Measurements from ENCODE around the gene CFAP54. TPM values are rescaled to one million over a fixed set of nuclear protein-coding genes. Genes with fewer than 3 reads are reported as not detected.
"Not testable (repeated sequence)": the region's sequence is repeated elsewhere in the genome, so short reads cannot be mapped to it uniquely, and the experiment has no call there.

Gene CFAP54
- total RNA-seq, 4 donors from 2014 or later = 3.0 to 5.4 (median 4.1) TPM

DNA sequence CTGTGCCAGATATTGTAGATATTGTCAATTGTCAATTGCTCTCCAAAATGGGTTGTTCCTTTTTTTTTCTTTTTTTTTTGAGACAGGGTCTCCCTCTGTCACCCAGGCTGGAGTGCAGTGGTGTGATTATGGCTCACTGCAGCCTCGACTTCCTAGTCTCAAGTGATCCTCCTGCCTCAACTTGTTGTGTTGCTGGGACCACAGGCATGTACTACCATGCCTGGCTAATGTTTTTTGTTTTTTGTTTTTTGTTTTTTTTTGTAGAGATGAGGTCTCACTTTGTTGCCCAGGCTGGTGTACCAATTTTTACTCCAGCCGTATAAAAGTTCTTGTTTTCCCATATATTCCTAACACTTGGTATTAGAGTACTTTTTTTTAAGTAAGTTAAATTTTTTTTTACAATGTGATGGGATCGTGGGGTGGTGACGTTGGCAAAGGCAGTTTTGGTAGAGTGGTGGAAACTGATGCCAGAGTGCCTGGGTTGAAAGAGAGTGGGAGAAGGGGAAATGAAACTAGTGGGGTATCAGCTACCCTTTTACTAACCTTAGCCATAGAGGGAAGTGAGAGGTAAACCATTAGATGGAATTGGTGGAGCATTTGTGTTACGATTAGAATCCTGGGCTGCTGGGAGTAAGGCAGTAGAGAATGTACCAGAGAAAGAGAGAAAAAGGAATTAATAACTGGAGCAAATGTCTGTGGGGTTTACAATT is 33.0 kb upstream of the CFAP54 start:
- no peak for DNase-seq
- intact Hi-C loops (cut with DNase I) = no loop called here
- Histone ChIP-seq H3K4me1 (no peaks in the 10 kb centered on the region), H3K27me3 (no peaks in the 10 kb centered on the region), H3K4me3 (replicated peaks in 1 of 3) (no peak overlapping the region), H3K36me3 (no peaks in the 10 kb centered on the region), H3K9me3 (no peaks in the 10 kb centered on the region), H3K27ac (no peak overlapping the region)
- TF ChIP-seq, protein P1, sequence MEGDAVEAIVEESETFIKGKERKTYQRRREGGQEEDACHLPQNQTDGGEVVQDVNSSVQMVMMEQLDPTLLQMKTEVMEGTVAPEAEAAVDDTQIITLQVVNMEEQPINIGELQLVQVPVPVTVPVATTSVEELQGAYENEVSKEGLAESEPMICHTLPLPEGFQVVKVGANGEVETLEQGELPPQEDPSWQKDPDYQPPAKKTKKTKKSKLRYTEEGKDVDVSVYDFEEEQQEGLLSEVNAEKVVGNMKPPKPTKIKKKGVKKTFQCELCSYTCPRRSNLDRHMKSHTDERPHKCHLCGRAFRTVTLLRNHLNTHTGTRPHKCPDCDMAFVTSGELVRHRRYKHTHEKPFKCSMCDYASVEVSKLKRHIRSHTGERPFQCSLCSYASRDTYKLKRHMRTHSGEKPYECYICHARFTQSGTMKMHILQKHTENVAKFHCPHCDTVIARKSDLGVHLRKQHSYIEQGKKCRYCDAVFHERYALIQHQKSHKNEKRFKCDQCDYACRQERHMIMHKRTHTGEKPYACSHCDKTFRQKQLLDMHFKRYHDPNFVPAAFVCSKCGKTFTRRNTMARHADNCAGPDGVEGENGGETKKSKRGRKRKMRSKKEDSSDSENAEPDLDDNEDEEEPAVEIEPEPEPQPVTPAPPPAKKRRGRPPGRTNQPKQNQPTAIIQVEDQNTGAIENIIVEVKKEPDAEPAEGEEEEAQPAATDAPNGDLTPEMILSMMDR (IDR thresholded peaks at IDR 0.05) = no peak
- TF ChIP-seq POLR2A (IDR thresholded peaks at IDR 0.05) = no peak
- whole genome bisulfite sequencing, 2 donors = 87 to 94% methylated on average over 5 of the region's 5 CpGs

DNA sequence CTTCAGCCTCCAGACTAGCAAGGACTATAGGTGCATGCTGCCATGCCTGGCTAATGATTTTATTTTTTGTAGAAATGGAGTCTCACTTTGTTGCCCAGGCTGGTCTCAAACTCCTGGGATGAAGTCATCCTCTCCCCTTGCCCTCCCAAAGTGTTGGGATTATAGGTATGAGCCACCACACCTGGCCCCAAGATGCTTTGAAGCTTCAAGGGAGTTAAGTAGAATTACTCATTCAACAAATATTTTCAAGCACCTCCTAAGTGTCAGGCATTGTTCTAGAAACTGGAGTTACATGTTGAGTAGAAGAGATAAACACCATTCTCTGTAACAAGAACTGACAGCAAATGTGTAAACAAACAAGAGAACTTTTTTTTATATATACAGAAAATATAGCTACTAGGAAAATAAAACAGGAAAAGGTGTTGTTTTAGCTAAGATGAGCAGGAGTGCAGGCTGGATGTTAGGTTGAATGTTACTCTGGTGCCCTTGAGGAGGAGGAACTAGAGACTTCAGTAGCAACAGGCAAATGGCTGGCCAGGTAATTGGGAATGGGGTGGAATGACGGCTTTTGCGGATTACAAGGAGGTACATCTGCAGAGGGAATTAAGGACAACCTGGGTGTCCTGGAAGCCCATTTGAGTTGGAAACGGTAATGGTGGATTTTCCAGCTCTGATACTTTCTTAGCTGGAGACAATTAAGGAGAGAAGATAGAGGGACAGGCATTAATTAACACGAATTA is 32.0 kb upstream of the CFAP54 start:
- H3K4me1 ChIP-seq = no peaks in the 10 kb centered on the region
- no peaks in the 10 kb centered on the region for H3K36me3 ChIP-seq
- TF ChIP-seq, protein P1 (IDR thresholded peaks at IDR 0.05) = no peak
- TF ChIP-seq POLR2A (IDR thresholded peaks at IDR 0.05) = no peak
- H3K27ac ChIP-seq = no peak overlapping the region
- no peak for DNase-seq
- H3K4me3 ChIP-seq (replicated peaks in 1 of 3) = no peak overlapping the region
- no peaks in the 10 kb centered on the region for H3K9me3 ChIP-seq
- H3K27me3 ChIP-seq = no peaks in the 10 kb centered on the region
- intact Hi-C loops (cut with DNase I) = no loop called here
- 88% methylated on average over 4 of the region's 4 CpGs for WGBS, 2 donors

DNA sequence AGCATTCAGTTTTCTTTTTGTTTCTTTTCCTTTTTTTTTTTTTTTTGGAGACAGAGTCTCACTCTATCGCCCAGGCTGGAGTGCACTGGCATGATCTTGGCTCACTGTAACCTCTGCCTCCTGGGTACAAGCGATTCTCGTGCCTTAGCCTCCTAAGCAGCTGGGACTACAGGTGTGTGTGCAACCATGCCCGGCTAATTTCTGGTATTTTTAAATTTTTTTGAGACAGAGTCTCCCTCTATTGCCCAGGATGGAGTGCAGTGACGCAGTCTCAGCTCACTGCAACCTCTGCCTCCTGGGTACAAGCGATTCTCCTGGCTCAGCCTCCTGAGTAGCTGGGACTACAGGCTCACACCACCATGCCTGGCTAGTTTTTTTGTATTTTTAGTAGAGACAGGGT is 30.1 kb upstream of the CFAP54 start:
- H3K9me3 ChIP-seq; intact Hi-C loops (cut with DNase I); H3K27ac ChIP-seq; DNase-seq; H3K36me3 ChIP-seq; H3K4me1 ChIP-seq; H3K4me3 ChIP-seq (replicated peaks in 1 of 3); H3K27me3 ChIP-seq: not testable (repeated sequence)
- 91 to 93% methylated on average over 6 of the region's 6 CpGs for WGBS, 2 donors

DNA sequence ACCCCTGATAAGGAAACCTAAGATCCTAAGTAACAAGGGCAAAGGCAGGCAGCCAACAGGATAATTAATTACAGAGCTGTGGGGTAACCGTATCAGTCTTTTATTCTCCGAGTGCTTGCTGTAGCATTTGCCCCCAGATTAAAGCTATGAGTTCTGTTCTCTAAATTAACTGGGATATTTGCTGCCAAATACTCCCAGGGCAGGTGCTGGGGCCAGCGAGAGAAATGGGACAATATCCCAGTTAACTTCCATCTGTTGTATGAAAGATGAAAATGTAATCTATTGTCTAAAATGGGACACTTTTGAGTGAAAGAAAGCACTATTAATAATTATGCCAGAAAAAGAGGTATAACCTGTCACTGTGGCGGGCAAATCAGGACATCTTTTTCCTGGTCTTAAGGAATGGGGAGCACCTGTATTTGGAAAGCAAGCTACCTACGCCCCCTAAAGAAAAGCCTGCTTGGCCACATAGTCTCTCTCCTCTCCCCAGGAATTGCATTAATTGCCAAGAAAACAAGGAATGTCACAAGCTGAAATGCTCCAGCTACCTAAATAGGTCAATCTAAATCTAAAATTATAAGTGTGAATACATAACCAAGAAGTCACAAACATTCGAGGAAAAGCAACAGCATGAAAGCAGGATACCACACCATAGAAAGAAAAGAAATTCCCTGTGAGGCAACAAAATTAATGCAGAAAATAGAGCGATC is 26.7 kb upstream of the CFAP54 start:
- TF ChIP-seq, protein P1 (IDR thresholded peaks at IDR 0.05) = no peak
- no peak for TF ChIP-seq POLR2A (IDR thresholded peaks at IDR 0.05)
- Histone ChIP-seq H3K9me3 (no peaks in the 10 kb centered on the region), H3K27ac (no peak overlapping the region), H3K4me1 (peaks cover 0 to 10% of the 10 kb centered on the region in 2 donors), H3K36me3 (no peaks in the 10 kb centered on the region), H3K4me3 (replicated peaks in 1 of 3) (no peak overlapping the region), H3K27me3 (no peaks in the 10 kb centered on the region)
- WGBS, 2 donors = 85 to 87% methylated on average over 7 of the region's 7 CpGs
- intact Hi-C loops (cut with DNase I) = no loop called here
- no peak for DNase-seq

DNA sequence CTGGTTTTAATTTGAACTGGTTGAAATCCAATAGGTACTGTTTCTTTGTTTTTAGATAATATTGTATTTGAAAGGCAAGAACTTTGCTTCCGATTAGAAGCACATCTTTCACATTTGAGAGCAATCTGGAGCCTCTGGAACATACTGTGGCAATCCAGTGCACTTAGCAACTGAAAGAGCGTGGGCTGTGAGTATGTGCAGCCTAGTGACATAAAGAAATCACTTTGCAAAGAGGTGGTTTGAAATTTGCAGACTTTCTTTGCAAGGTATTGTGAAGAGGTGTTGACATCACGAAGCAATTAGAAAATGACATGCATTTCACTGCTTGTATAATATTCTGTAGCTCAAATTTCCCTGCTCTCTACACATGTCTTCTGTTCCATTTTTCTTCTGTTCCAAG is 23.5 kb upstream of the CFAP54 start:
- WGBS, 2 donors = 88 to 91% methylated on average over 3 of the region's 3 CpGs
- intact Hi-C loops (cut with DNase I) = no loop called here
- H3K27ac ChIP-seq = no peak overlapping the region
- H3K4me3 ChIP-seq (replicated peaks in 1 of 3) = no peak overlapping the region
- no peaks in the 10 kb centered on the region for H3K9me3 ChIP-seq
- DNase-seq = no peak
- H3K4me1 ChIP-seq = peaks cover 0 to 10% of the 10 kb centered on the region in 2 donors
- H3K36me3 ChIP-seq = no peaks in the 10 kb centered on the region
- TF ChIP-seq POLR2A (IDR thresholded peaks at IDR 0.05) = no peak
- TF ChIP-seq, protein P1 (IDR thresholded peaks at IDR 0.05) = no peak
- no peaks in the 10 kb centered on the region for H3K27me3 ChIP-seq

All from thyroid gland (tissue), 4 donors.